ENCODE results near the gene ASB2.

DNA sequence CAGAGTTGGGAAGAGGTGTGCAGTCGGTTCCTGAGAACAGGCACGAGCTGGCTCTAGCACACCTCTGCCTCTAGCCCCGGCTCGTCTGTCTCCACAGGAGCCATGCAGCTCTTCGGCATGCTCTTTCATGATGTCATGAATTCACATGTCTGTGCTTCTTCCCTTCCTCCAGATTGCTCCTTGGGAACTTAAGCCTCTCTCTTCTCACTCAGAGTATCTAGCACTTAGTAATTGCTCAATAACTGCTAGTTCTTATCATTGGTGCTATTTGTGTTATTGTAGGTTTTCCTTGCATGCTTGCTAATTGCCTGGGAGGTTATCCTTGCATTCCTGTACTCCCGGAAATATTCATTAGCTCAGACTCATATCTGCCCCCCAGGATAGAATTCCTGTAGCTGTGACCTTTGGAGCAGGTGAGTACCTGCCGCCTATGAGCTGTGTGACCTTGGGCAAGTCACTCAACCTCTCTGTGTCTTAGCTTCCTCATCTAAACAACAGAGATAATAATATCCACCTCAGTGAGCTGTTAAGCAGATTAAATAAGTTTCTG lies 29.8 kb downstream of the ASB2 start:
- TF ChIP-seq, protein P1, sequence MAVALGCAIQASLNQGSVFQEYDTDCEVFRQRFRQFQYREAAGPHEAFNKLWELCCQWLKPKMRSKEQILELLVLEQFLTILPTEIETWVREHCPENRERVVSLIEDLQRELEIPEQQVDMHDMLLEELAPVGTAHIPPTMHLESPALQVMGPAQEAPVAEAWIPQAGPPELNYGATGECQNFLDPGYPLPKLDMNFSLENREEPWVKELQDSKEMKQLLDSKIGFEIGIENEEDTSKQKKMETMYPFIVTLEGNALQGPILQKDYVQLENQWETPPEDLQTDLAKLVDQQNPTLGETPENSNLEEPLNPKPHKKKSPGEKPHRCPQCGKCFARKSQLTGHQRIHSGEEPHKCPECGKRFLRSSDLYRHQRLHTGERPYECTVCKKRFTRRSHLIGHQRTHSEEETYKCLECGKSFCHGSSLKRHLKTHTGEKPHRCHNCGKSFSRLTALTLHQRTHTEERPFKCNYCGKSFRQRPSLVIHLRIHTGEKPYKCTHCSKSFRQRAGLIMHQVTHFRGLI (tag by site-specific recombination; IDR thresholded peaks at IDR 0.05), result no peak
- TF ChIP-seq ZNF707 (tag by site-specific recombination; IDR thresholded peaks at IDR 0.05) (no peak), KLF10 (tag by site-specific recombination; IDR thresholded peaks at IDR 0.05) (no peak)
- TF ChIP-seq, protein P2, sequence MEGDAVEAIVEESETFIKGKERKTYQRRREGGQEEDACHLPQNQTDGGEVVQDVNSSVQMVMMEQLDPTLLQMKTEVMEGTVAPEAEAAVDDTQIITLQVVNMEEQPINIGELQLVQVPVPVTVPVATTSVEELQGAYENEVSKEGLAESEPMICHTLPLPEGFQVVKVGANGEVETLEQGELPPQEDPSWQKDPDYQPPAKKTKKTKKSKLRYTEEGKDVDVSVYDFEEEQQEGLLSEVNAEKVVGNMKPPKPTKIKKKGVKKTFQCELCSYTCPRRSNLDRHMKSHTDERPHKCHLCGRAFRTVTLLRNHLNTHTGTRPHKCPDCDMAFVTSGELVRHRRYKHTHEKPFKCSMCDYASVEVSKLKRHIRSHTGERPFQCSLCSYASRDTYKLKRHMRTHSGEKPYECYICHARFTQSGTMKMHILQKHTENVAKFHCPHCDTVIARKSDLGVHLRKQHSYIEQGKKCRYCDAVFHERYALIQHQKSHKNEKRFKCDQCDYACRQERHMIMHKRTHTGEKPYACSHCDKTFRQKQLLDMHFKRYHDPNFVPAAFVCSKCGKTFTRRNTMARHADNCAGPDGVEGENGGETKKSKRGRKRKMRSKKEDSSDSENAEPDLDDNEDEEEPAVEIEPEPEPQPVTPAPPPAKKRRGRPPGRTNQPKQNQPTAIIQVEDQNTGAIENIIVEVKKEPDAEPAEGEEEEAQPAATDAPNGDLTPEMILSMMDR (tag by site-specific recombination; IDR thresholded peaks at IDR 0.05), result no peak
- TF ChIP-seq, protein P3, sequence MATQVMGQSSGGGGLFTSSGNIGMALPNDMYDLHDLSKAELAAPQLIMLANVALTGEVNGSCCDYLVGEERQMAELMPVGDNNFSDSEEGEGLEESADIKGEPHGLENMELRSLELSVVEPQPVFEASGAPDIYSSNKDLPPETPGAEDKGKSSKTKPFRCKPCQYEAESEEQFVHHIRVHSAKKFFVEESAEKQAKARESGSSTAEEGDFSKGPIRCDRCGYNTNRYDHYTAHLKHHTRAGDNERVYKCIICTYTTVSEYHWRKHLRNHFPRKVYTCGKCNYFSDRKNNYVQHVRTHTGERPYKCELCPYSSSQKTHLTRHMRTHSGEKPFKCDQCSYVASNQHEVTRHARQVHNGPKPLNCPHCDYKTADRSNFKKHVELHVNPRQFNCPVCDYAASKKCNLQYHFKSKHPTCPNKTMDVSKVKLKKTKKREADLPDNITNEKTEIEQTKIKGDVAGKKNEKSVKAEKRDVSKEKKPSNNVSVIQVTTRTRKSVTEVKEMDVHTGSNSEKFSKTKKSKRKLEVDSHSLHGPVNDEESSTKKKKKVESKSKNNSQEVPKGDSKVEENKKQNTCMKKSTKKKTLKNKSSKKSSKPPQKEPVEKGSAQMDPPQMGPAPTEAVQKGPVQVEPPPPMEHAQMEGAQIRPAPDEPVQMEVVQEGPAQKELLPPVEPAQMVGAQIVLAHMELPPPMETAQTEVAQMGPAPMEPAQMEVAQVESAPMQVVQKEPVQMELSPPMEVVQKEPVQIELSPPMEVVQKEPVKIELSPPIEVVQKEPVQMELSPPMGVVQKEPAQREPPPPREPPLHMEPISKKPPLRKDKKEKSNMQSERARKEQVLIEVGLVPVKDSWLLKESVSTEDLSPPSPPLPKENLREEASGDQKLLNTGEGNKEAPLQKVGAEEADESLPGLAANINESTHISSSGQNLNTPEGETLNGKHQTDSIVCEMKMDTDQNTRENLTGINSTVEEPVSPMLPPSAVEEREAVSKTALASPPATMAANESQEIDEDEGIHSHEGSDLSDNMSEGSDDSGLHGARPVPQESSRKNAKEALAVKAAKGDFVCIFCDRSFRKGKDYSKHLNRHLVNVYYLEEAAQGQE (tag by site-specific recombination; IDR thresholded peaks at IDR 0.05), result no peak
- TF ChIP-seq, protein P4, sequence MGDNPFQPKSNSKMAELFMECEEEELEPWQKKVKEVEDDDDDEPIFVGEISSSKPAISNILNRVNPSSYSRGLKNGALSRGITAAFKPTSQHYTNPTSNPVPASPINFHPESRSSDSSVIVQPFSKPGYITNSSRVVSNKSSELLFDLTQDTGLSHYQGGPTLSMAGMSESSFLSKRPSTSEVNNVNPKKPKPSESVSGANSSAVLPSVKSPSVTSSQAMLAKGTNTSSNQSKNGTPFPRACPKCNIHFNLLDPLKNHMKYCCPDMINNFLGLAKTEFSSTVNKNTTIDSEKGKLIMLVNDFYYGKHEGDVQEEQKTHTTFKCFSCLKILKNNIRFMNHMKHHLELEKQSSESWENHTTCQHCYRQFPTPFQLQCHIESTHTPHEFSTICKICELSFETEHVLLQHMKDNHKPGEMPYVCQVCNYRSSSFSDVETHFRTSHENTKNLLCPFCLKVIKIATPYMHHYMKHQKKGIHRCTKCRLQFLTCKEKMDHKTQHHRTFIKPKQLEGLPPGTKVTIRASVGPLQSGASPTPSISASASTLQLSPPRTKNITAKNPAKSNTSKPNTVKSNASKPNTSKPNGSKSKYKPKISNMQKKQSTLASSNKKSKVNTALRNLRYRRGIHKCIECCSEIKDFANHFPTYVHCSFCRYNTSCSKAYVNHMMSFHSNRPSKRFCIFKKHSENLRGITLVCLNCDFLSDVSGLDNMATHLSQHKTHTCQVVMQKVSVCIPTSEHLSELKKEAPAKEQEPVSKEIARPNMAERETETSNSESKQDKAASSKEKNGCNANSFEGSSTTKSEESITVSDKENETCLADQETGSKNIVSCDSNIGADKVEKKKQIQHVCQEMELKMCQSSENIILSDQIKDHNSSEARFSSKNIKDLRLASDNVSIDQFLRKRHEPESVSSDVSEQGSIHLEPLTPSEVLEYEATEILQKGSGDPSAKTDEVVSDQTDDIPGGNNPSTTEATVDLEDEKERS (tag by site-specific recombination; IDR thresholded peaks at IDR 0.05), result no peak

Measured in HEK293 (cell line).